ENCODE data around the gene KRTAP5-5. TPM values are rescaled to one million over a fixed set of nuclear protein-coding genes. Genes with fewer than 3 reads are reported as not detected.
"Not testable (repeated sequence)": the region's sequence is repeated elsewhere in the genome, so short reads cannot be mapped to it uniquely, and the experiment has no call there.

KRTAP5-5 gene
- total RNA-seq, 2 donors from 2014 or later = not detected

- no peaks in the 10 kb centered on the region for H3K36me3 ChIP-seq (ENCODE audit: control insufficient read depth, insufficient read depth, low read length)
- H3K27me3 ChIP-seq (ENCODE audit: control insufficient read depth, insufficient read depth, low read length, poor library complexity, severe bottlenecking) = peaks cover 5% of the 10 kb centered on the region
- no peak overlapping the region for H3K4me3 ChIP-seq (ENCODE audit: low read length)
- Mint-ChIP-seq H3K36me3 (ENCODE audit: low read depth) (no peaks in the 10 kb centered on the region), H3K27me3 (ENCODE audit: insufficient read depth) (peaks cover 26% of the 10 kb centered on the region), H3K9me3 (no peaks in the 10 kb centered on the region), H3K27ac (no peak overlapping the region), H3K4me1 (no peaks in the 10 kb centered on the region), H3K4me3 (no peak overlapping the region)
- TF ChIP-seq CTCF (conservative IDR thresholded peaks at IDR 0.05) = no peak
- H3K9ac ChIP-seq (ENCODE audit: extremely low read depth, low read length, poor library complexity, severe bottlenecking) = no peak overlapping the region
- DNase-seq = no peak
- WGBS, 2 experiments (ENCODE audit: insufficient coverage in 1 of 2, insufficient read length in 1 of 2) = 87 to 91% methylated on average over 7 to 20 of the region's 20 CpGs
- H3K4me1 ChIP-seq (ENCODE audit: control insufficient read depth, insufficient read depth, low read length) = no peaks in the 10 kb centered on the region
- no peaks in the 10 kb centered on the region for H3K9me3 ChIP-seq (ENCODE audit: control insufficient read depth, low read length)
- H3K27ac ChIP-seq (ENCODE audit: low read depth, low read length) = no peak overlapping the region
Measured at GRCh38 chr11:1644601-1645356, 15.2 kb downstream of the KRTAP5-5 start.

DNA sequence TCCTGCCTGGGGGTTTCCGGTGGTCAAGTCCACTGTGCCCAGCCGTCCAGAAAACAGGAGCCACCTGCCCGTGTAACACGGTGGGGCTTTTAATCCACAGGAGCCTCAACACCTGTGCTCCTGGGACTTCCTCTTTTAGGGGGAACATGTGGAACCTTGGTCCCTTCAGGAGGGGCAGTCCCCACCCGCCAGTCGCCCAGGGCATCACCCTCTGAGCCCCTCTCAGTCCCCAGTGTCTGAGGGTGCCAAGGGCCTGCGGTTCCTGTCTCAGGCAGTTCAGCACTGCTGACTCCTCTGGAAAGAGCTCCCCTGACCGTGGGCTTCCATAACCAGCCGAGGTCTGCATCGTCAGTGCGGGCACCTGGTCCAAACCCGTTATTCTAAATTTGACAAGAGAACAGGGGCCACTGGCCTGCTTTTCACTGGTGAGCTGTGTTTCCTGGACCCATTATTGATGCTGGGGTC is 15.8 kb downstream of the KRTAP5-5 start:
- no peaks in the 10 kb centered on the region for H3K4me1 Mint-ChIP-seq
- H3K9me3 Mint-ChIP-seq = no peaks in the 10 kb centered on the region
- H3K4me1 ChIP-seq (ENCODE audit: control insufficient read depth, insufficient read depth, low read length) = no peaks in the 10 kb centered on the region
- 90 to 92% methylated on average over 12 of the region's 12 CpGs for WGBS, 2 experiments (ENCODE audit: insufficient coverage in 1 of 2, insufficient read length in 1 of 2)
- no peak overlapping the region for H3K4me3 ChIP-seq (ENCODE audit: low read length)
- DNase-seq = no peak
- no peaks in the 10 kb centered on the region for H3K9me3 ChIP-seq (ENCODE audit: control insufficient read depth, low read length)
- H3K36me3 Mint-ChIP-seq (ENCODE audit: low read depth) = no peaks in the 10 kb centered on the region
- TF ChIP-seq CTCF (conservative IDR thresholded peaks at IDR 0.05) = no peak
- H3K36me3 ChIP-seq (ENCODE audit: control insufficient read depth, insufficient read depth, low read length) = no peaks in the 10 kb centered on the region
- H3K27ac Mint-ChIP-seq = no peak overlapping the region
- no peak overlapping the region for H3K4me3 Mint-ChIP-seq
- peaks cover 23% of the 10 kb centered on the region for H3K27me3 Mint-ChIP-seq (ENCODE audit: insufficient read depth)
- H3K9ac ChIP-seq (ENCODE audit: extremely low read depth, low read length, poor library complexity, severe bottlenecking) = no peak overlapping the region
- H3K27ac ChIP-seq (ENCODE audit: low read depth, low read length) = no peak overlapping the region
- H3K27me3 ChIP-seq (ENCODE audit: control insufficient read depth, insufficient read depth, low read length, poor library complexity, severe bottlenecking) = peaks cover 5% of the 10 kb centered on the region

DNA sequence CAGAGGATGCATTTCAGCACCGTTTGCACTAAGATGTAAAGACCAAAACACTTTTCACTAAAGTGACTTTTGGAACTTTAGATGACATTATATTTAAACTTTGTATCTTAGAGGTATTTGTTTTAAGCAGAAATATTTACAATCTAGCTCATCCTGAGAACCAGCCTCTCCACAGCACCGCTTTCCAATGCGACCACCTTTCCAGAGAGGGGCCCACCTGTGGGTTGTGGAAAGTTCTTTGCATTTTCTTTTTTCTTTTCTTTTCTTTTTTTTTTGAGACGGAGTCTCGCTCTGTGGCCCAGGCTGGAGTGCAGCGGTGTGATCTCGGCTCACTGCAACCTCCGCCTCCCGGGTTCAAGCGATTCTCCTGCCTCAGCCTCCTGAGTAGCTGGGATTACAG is 17.0 kb downstream of the KRTAP5-5 start:
- DNase-seq; H3K36me3 ChIP-seq (ENCODE audit: control insufficient read depth, insufficient read depth, low read length); H3K36me3 Mint-ChIP-seq (ENCODE audit: low read depth); H3K9me3 Mint-ChIP-seq; H3K9me3 ChIP-seq (ENCODE audit: control insufficient read depth, low read length); H3K27ac ChIP-seq (ENCODE audit: low read depth, low read length); H3K4me1 Mint-ChIP-seq; H3K4me1 ChIP-seq (ENCODE audit: control insufficient read depth, insufficient read depth, low read length); H3K4me3 Mint-ChIP-seq; H3K9ac ChIP-seq (ENCODE audit: extremely low read depth, low read length, poor library complexity, severe bottlenecking); H3K4me3 ChIP-seq (ENCODE audit: low read length); H3K27ac Mint-ChIP-seq: not testable (repeated sequence)
- peaks cover 32% of the 10 kb centered on the region for H3K27me3 Mint-ChIP-seq (ENCODE audit: insufficient read depth)
- WGBS, 2 experiments (ENCODE audit: insufficient coverage in 1 of 2, insufficient read length in 1 of 2) = 75 to 90% methylated on average over 8 to 10 of the region's 10 CpGs
- peaks cover 16% of the 10 kb centered on the region for H3K27me3 ChIP-seq (ENCODE audit: control insufficient read depth, insufficient read depth, low read length, poor library complexity, severe bottlenecking)
